Caco-2 (cell line): ENCODE data around the gene TWIST2. TPM values are rescaled to one million over a fixed set of nuclear protein-coding genes. Genes with fewer than 3 reads are reported as not detected.

Experiments
- BruUV-seq: library from RNA; stranded (reverse); fragments of 400-500 nt; replicated peaks from 2 replicates; lab custom pipeline; 2021; lab: Mats Ljungman, UMichigan
- CTCF ChIA-PET: fragments of 300-600 bp; sonication (Branson Sonifier 250); formaldehyde crosslinking; loops from one replicate; lab custom pipeline; 2022; ENCODE audit warnings: antibody characterized with exemption; lab: Charles Lee
- POLR2A ChIA-PET: fragments of 300-600 bp; sonication (Branson Sonifier 250); formaldehyde crosslinking; loops from one replicate; lab custom pipeline; 2022; ENCODE audit warnings: antibody characterized with exemption; lab: Charles Lee
- DNase-seq, 2 experiments: peaks; one replicate each; pipeline versions ENCODE4 v3.0.0 to v3.0.0-alpha.2; 2020 to 2022
- H3K27me3 ChIP-seq: replicated peaks from 2 replicates; pipeline ENCODE4 v1.6.0; 2011; ENCODE audit warnings: low read length; ENCODE audit not compliant: control insufficient read depth, insufficient read depth
- H3K36me3 ChIP-seq: 2 replicates; pipeline ENCODE4 v1.5.1; 2011; ENCODE audit warnings: low read length; ENCODE audit not compliant: control insufficient read depth, insufficient read depth
- H3K4me1 ChIP-seq: fragments of 250-450 bp; sonication (Bioruptor Pico); 2 replicates; pipeline ENCODE4 v1.5.1; 2020; ENCODE audit warnings: mild to moderate bottlenecking
- H3K4me3 ChIP-seq: 2 replicates; pipeline ENCODE4 v1.5.1; 2011; ENCODE audit warnings: low read depth, mild to moderate bottlenecking, control low read depth, low read length
- H3K9me3 ChIP-seq: fragments of 250-450 bp; sonication (Bioruptor Pico); 2 replicates; pipeline ENCODE4 v1.5.1; 2020; ENCODE audit warnings: mild to moderate bottlenecking, moderate library complexity
- H3K27ac Mint-ChIP-seq: one replicate; pipeline ENCODE4 v1.8.0; 2022; ENCODE audit warnings: mixed read lengths; ENCODE audit not compliant: unreplicated experiment
- H3K27me3 Mint-ChIP-seq: one replicate; pipeline ENCODE4 v1.8.0; 2022; ENCODE audit warnings: mixed read lengths; ENCODE audit not compliant: insufficient read depth, unreplicated experiment
- H3K36me3 Mint-ChIP-seq: one replicate; pipeline ENCODE4 v1.8.0; 2022; ENCODE audit warnings: mild to moderate bottlenecking, mixed read lengths; ENCODE audit not compliant: insufficient read depth, unreplicated experiment
- H3K4me1 Mint-ChIP-seq: one replicate; pipeline ENCODE4 v1.8.0; 2022; ENCODE audit warnings: low read depth, mixed read lengths; ENCODE audit not compliant: unreplicated experiment
- H3K4me3 Mint-ChIP-seq: one replicate; pipeline ENCODE4 v1.8.0; 2022; ENCODE audit warnings: mild to moderate bottlenecking, moderate library complexity, mixed read lengths; ENCODE audit not compliant: unreplicated experiment
- H3K9me3 Mint-ChIP-seq: one replicate; pipeline ENCODE4 v1.8.0; 2022; ENCODE audit warnings: mixed read lengths; ENCODE audit not compliant: unreplicated experiment
- intact Hi-C: fragments of 100-400 bp; cut with micrococcal nuclease; formaldehyde crosslinking; loops from one replicate; pipeline ENCODE4 v1.10.0; 2022; ENCODE audit not compliant: unreplicated experiment
- total RNA-seq: library from RNA; stranded (reverse); gene quantifications from 2 replicates; pipeline ENCODE4 v1.2.3, GENCODE V29; 2022
- TF ChIP-seq, protein P1 (sequence below), 2 experiments: fragments of 200-600 bp in 1 of 2; IDR thresholded peaks; 1 replicate in 1 of 2; 2 replicates in 1 of 2; pipeline versions ENCODE4 v1.5.1 to v1.8.0; 2011 to 2022; ENCODE audit warnings: antibody characterized with exemption in 1 of 2, control low read depth in 1 of 2, inconsistent platforms in 1 of 2, low read depth in 1 of 2, low read length in 1 of 2, mild to moderate bottlenecking in 1 of 2, moderate library complexity in 1 of 2; ENCODE audit not compliant: insufficient read depth in 1 of 2, severe bottlenecking in 1 of 2, unreplicated experiment in 1 of 2

Gene TWIST2
- total RNA-seq, 1 experiment from 2014 or later, result not detected

DNA sequence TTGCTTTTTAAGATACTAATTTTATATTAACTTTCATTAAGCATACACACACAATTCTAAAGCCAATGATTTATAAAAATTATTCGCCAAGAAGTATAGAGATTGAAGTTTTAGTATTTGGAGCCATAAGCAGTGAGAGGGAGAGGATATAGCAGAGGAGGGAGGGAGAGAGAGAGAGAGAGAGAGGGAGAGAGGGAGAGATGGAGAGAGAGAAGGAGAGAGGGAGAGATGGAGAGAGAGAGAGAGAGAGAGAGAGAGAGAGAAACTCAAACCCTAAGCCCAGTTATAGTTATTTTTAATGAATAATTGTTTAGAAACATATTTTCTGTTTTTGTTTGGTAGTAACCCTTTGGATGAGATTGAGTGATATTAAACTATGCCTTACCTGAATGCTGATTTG, 5.3 kb downstream of the TWIST2 start:
- TF ChIP-seq, protein P1, sequence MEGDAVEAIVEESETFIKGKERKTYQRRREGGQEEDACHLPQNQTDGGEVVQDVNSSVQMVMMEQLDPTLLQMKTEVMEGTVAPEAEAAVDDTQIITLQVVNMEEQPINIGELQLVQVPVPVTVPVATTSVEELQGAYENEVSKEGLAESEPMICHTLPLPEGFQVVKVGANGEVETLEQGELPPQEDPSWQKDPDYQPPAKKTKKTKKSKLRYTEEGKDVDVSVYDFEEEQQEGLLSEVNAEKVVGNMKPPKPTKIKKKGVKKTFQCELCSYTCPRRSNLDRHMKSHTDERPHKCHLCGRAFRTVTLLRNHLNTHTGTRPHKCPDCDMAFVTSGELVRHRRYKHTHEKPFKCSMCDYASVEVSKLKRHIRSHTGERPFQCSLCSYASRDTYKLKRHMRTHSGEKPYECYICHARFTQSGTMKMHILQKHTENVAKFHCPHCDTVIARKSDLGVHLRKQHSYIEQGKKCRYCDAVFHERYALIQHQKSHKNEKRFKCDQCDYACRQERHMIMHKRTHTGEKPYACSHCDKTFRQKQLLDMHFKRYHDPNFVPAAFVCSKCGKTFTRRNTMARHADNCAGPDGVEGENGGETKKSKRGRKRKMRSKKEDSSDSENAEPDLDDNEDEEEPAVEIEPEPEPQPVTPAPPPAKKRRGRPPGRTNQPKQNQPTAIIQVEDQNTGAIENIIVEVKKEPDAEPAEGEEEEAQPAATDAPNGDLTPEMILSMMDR (IDR thresholded peaks at IDR 0.05; ENCODE audit: insufficient read depth in 1 of 2, low read depth in 1 of 2, low read length in 1 of 2, severe bottlenecking in 1 of 2, unreplicated experiment in 1 of 2), result no peak
- ChIA-PET POLR2A (no interaction called here), CTCF (no interaction called here)
- Mint-ChIP-seq H3K36me3 (no peaks in the 10 kb centered on the region), H3K27me3 (no peaks in the 10 kb centered on the region), H3K27ac (no peak overlapping the region), H3K4me3 (no peak overlapping the region), H3K4me1 (no peaks in the 10 kb centered on the region), H3K9me3 (no peaks in the 10 kb centered on the region)
- BruUV-seq, result no TSS peak
- no peak for DNase-seq
- Histone ChIP-seq H3K4me3 (no peak overlapping the region), H3K27me3 (no peaks in the 10 kb centered on the region), H3K36me3 (no peaks in the 10 kb centered on the region), H3K4me1 (no peaks in the 10 kb centered on the region), H3K9me3 (no peaks in the 10 kb centered on the region)
- intact Hi-C loops, result no loop called here

GRCh38 chr2:238853721-238854120, 5.8 kb downstream of the TWIST2 start:
- Histone ChIP-seq H3K27me3 (no peaks in the 10 kb centered on the region), H3K36me3 (no peaks in the 10 kb centered on the region), H3K9me3 (no peaks in the 10 kb centered on the region), H3K4me3 (no peak overlapping the region), H3K4me1 (no peaks in the 10 kb centered on the region)
- ChIA-PET CTCF (no interaction called here), POLR2A (no interaction called here)
- H3K4me1 Mint-ChIP-seq, result no peaks in the 10 kb centered on the region
- DNase-seq, result no peak
- no peaks in the 10 kb centered on the region for H3K9me3 Mint-ChIP-seq
- TF ChIP-seq, protein P1 (IDR thresholded peaks at IDR 0.05; ENCODE audit: insufficient read depth in 1 of 2, low read depth in 1 of 2, low read length in 1 of 2, severe bottlenecking in 1 of 2, unreplicated experiment in 1 of 2), result no peak
- H3K27me3 Mint-ChIP-seq, result no peaks in the 10 kb centered on the region
- BruUV-seq, result no TSS peak
- no peak overlapping the region for H3K4me3 Mint-ChIP-seq
- no peak overlapping the region for H3K27ac Mint-ChIP-seq
- H3K36me3 Mint-ChIP-seq, result no peaks in the 10 kb centered on the region
- intact Hi-C loops, result no loop called here

DNA sequence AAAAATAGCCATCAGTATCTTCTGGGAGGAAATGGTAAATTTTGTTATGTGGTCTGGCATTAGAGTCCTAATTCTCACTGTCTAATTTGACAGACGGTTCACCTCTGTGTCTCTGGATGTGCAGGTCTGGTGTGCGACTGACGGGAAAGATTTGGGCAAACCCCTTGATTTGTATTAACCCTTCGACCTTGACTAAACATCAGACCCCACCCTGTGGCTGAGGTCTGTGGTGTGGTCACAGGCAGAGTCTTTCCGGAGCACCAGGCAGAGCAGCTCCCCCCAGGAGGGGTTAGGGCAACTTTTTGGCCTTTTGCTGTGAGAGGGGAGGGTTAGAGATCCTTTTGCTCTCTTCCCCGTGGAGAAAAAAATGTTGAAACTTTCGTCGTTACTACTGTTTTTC, 6.4 kb downstream of the TWIST2 start:
- intact Hi-C loops, result no loop called here
- Mint-ChIP-seq H3K9me3 (no peaks in the 10 kb centered on the region), H3K36me3 (no peaks in the 10 kb centered on the region), H3K27ac (no peak overlapping the region), H3K4me1 (no peaks in the 10 kb centered on the region), H3K4me3 (no peak overlapping the region), H3K27me3 (no peaks in the 10 kb centered on the region)
- CTCF ChIA-PET, result no interaction called here
- TF ChIP-seq, protein P1 (IDR thresholded peaks at IDR 0.05; ENCODE audit: insufficient read depth in 1 of 2, low read depth in 1 of 2, low read length in 1 of 2, severe bottlenecking in 1 of 2, unreplicated experiment in 1 of 2), result no peak
- H3K9me3 ChIP-seq, result no peaks in the 10 kb centered on the region
- no peaks in the 10 kb centered on the region for H3K4me1 ChIP-seq
- H3K27me3 ChIP-seq, result no peaks in the 10 kb centered on the region
- H3K36me3 ChIP-seq, result no peaks in the 10 kb centered on the region
- no TSS peak for BruUV-seq
- no peak for DNase-seq
- H3K4me3 ChIP-seq, result no peak overlapping the region
- POLR2A ChIA-PET, result no interaction called here
